Prostate gland (tissue), 2 donors: Measurements from ENCODE around the gene SLC16A9.

ENCODE experiments used
- POLR2A ChIP-seq: fragments of 450-650 bp; IDR thresholded peaks from one replicate; pipeline ENCODE4 v1.6.1; 2016; ENCODE audit warnings: antibody characterized with exemption, mild to moderate bottlenecking
- POLR2AphosphoS5 ChIP-seq: sonication (generic); formaldehyde crosslinking; IDR thresholded peaks from one replicate; pipeline ENCODE4 v1.6.1; 2017; ENCODE audit warnings: antibody characterized with exemption
- TF ChIP-seq, protein P1 (sequence below), 4 experiments: fragments of 200-600 bp in 2 of 4; fragments of 450-650 bp in 2 of 4; sonication (generic) in 2 of 4; IDR thresholded peaks; 1 replicate in 3 of 4; 2 replicates in 1 of 4; pipeline ENCODE4 v1.5.1; 2016 to 2019; ENCODE audit warnings: antibody characterized with exemption in 4 of 4, mild to moderate bottlenecking in 2 of 4, moderate library complexity in 2 of 4

DNA sequence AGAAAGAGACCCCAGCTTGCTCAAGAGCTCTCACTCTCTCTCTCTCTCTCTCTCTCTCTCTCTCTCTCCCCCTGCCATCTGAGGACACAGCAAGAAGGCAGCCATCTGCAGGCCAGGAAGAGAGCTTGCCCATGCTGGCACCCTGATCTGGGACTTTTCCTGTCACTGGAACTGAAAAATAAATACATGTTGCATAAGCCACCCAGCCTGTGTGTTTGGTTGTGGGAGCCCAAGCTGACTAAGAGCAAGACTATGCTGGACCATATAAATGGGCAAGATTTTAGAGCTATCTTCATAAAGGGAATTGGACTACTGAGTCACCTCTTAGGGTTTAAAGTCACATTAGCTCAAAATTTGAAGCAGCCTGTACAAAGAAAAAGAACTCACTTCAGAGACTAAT, 98.6 kb downstream of the SLC16A9 start:
- TF ChIP-seq, protein P1, sequence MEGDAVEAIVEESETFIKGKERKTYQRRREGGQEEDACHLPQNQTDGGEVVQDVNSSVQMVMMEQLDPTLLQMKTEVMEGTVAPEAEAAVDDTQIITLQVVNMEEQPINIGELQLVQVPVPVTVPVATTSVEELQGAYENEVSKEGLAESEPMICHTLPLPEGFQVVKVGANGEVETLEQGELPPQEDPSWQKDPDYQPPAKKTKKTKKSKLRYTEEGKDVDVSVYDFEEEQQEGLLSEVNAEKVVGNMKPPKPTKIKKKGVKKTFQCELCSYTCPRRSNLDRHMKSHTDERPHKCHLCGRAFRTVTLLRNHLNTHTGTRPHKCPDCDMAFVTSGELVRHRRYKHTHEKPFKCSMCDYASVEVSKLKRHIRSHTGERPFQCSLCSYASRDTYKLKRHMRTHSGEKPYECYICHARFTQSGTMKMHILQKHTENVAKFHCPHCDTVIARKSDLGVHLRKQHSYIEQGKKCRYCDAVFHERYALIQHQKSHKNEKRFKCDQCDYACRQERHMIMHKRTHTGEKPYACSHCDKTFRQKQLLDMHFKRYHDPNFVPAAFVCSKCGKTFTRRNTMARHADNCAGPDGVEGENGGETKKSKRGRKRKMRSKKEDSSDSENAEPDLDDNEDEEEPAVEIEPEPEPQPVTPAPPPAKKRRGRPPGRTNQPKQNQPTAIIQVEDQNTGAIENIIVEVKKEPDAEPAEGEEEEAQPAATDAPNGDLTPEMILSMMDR (IDR thresholded peaks at IDR 0.05) = no peak
- TF ChIP-seq POLR2A (no peak), POLR2AphosphoS5 (no peak)
